PC-3 (cell line): ENCODE results near the gene TNS3.

ENCODE experiments used
- CTCF ChIP-seq: fragments of 300-600 bp; sonication (generic); conservative IDR thresholded peaks from 2 replicates; pipeline ENCODE4 v1.5.1; 2017; ENCODE audit warnings: antibody characterized with exemption, low read depth, mild to moderate bottlenecking, low read length
- EZH2 ChIP-seq: fragments of 300-600 bp; sonication (generic); IDR thresholded peaks from one replicate; pipeline ENCODE4 v1.6.1; 2017; ENCODE audit warnings: antibody characterized with exemption, mild to moderate bottlenecking, low read length; ENCODE audit not compliant: unreplicated experiment

GRCh38 chr7:47282790-47283496 lies 299.0 kb downstream of the TNS3 start:
- TF ChIP-seq CTCF (no peak), EZH2 (no peak)
